Calu3 (cell line): Measurements from ENCODE around the gene ARL6IP1. TPM values are rescaled to one million over a fixed set of nuclear protein-coding genes. Genes with fewer than 3 reads are reported as not detected.
"Not testable (repeated sequence)": the region's sequence is repeated elsewhere in the genome, so short reads cannot be mapped to it uniquely, and the experiment has no call there.

Experiments
- BruUV-seq: library from RNA; stranded (reverse); fragments of 400-500 nt; replicated peaks from 2 replicates; lab custom pipeline; 2021; lab: Mats Ljungman, UMichigan
- CTCF ChIA-PET: fragments of 300-600 bp; sonication (Branson Sonifier 250); formaldehyde crosslinking; loops from one replicate; lab custom pipeline; 2022; ENCODE audit warnings: antibody characterized with exemption; lab: Charles Lee
- DNase-seq: peaks from one replicate; pipeline ENCODE4 v3.0.0; 2022
- H3K27ac Mint-ChIP-seq: one replicate; pipeline ENCODE4 v1.8.0; 2022; ENCODE audit warnings: mixed read lengths; ENCODE audit not compliant: unreplicated experiment
- H3K27me3 Mint-ChIP-seq: one replicate; pipeline ENCODE4 v1.8.0; 2022; ENCODE audit warnings: mixed read lengths; ENCODE audit not compliant: unreplicated experiment
- H3K36me3 Mint-ChIP-seq: one replicate; pipeline ENCODE4 v1.8.0; 2022; ENCODE audit warnings: mild to moderate bottlenecking, moderate library complexity, mixed read lengths; ENCODE audit not compliant: insufficient read depth, unreplicated experiment
- H3K4me1 Mint-ChIP-seq: one replicate; pipeline ENCODE4 v1.8.0; 2022; ENCODE audit warnings: mild to moderate bottlenecking, low read depth, mixed read lengths; ENCODE audit not compliant: unreplicated experiment
- H3K4me3 Mint-ChIP-seq: one replicate; pipeline ENCODE4 v1.8.0; 2022; ENCODE audit warnings: mild to moderate bottlenecking, low read depth, moderate library complexity, mixed read lengths; ENCODE audit not compliant: unreplicated experiment
- H3K9me3 Mint-ChIP-seq: one replicate; pipeline ENCODE4 v1.8.0; 2022; ENCODE audit warnings: low read depth, mixed read lengths; ENCODE audit not compliant: unreplicated experiment
- intact Hi-C: fragments of 100-400 bp; cut with micrococcal nuclease; formaldehyde crosslinking; loops from one replicate; pipeline ENCODE4 v1.10.0; 2022; ENCODE audit not compliant: unreplicated experiment
- total RNA-seq: library from RNA; stranded (reverse); gene quantifications from 2 replicates; pipeline ENCODE4 v1.2.3, GENCODE V29; 2022
- TF ChIP-seq, protein P1 (sequence below): fragments of 200-600 bp; IDR thresholded peaks from one replicate; pipeline ENCODE4 v1.8.0; 2022; ENCODE audit warnings: antibody characterized with exemption; ENCODE audit not compliant: unreplicated experiment

The ARL6IP1 gene
- total RNA-seq, 1 experiment from 2014 or later, result 296 TPM

DNA sequence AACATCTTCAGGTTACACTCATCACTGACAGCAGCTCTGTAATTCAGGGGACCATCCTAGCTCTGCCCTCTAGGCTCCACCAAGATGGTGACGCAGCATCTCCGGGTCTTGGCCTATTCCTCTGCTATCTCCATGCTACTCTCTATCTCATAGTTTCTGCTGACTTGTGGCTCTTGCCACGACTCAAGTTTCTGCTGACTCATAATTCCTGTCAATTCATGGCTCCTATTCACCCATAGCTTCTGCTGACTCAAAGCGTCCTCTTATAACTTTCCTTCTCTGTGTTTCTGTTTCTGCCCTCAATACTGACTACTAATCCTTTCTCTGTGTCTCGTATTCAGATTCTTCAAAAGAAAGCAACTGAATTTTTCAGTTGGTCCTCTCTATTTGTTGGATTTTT is 38.6 kb downstream of the ARL6IP1 start:
- peaks cover 14% of the 10 kb centered on the region for H3K27me3 Mint-ChIP-seq
- intact Hi-C loops, H3K9me3 Mint-ChIP-seq, H3K27ac Mint-ChIP-seq, BruUV-seq, H3K36me3 Mint-ChIP-seq, CTCF ChIA-PET, H3K4me3 Mint-ChIP-seq, DNase-seq, H3K4me1 Mint-ChIP-seq: not testable (repeated sequence)

DNA sequence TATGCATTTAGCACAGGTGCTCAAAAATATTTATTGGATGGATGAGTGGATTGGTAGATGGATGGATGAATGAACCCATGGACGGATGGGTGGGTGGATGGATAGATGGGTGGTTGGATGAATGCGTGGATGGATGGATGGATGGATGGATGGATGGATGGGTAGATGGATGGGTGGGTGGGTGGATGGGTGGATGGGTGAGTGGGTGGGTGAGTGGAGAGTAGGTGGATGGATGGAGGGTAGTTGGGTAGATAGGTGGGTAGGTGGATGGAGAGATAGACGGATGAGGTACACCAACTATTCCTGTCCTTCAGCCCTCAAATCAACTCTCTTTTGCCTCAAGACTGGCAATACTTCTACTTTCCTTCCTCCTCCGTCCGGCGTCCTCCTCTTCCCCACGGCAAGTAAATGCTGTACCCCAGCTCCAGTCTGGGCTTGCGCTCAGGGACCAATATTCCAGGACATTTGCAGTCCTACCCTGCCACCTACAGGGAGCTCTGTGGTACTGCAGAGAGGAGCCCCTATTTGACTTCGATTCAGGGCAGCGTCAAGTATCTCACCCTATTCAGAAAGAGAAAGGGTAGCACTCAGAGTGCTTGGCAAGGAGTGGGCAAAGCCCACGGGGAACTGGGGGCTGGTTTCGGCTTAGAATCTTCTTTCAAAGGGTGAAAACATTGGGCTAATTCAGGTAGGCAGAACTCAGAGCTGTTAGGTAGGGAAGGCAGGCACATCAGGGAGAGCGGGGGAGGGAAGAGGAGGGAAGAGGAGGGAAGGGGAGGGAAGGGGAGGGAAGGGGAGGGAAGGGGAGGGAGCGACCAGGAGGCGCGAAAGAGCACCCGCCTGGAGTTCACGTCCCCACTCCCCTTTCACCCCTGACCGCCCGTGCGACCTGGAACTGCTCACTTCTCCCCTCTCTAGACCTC is 41.5 kb downstream of the ARL6IP1 start:
- intact Hi-C loops, H3K27ac Mint-ChIP-seq, CTCF ChIA-PET, H3K4me3 Mint-ChIP-seq, H3K9me3 Mint-ChIP-seq, H3K4me1 Mint-ChIP-seq, BruUV-seq, H3K36me3 Mint-ChIP-seq: not testable (repeated sequence)
- peaks cover 14% of the 10 kb centered on the region for H3K27me3 Mint-ChIP-seq
- DNase-seq, result peak; percentile 57
- TF ChIP-seq, protein P1, sequence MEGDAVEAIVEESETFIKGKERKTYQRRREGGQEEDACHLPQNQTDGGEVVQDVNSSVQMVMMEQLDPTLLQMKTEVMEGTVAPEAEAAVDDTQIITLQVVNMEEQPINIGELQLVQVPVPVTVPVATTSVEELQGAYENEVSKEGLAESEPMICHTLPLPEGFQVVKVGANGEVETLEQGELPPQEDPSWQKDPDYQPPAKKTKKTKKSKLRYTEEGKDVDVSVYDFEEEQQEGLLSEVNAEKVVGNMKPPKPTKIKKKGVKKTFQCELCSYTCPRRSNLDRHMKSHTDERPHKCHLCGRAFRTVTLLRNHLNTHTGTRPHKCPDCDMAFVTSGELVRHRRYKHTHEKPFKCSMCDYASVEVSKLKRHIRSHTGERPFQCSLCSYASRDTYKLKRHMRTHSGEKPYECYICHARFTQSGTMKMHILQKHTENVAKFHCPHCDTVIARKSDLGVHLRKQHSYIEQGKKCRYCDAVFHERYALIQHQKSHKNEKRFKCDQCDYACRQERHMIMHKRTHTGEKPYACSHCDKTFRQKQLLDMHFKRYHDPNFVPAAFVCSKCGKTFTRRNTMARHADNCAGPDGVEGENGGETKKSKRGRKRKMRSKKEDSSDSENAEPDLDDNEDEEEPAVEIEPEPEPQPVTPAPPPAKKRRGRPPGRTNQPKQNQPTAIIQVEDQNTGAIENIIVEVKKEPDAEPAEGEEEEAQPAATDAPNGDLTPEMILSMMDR, result peak; percentile 72

DNA sequence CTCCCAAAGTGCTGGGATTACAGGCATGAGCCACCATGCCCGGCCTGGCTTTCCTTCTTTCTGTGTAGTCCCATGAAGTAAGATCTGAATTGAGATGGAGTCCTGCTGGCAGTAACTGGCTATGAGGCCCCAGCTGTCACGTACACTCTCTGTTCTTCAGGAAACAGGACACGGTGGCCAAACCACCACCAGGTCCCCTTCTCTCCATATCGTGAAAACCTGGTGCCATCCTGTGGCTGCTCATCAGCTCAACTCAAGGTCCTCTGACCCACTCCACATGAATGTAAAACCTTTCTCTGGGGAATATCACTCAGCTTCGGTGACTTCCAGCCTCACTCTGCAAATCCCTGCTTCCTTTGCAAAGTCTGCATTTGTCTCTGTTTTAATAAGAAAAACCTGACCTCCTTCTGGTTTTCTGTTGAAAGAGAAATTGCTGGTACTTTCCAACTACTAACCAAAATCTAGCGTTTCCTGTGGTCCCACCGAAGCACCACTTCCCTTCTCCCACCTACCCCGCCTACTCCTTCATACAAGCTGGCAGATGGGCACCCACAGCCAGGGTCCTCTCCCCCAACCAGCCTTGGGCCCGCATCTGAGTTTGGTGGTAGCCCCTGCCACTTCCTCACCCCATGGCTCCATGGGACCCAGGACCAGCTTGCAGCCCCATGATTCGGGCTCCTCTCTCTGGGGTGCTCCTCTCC is 43.2 kb downstream of the ARL6IP1 start:
- H3K27me3 Mint-ChIP-seq, result peaks cover 14% of the 10 kb centered on the region
- H3K4me3 Mint-ChIP-seq, H3K9me3 Mint-ChIP-seq, intact Hi-C loops, H3K27ac Mint-ChIP-seq, DNase-seq, CTCF ChIA-PET, BruUV-seq, H3K36me3 Mint-ChIP-seq, H3K4me1 Mint-ChIP-seq: not testable (repeated sequence)

DNA sequence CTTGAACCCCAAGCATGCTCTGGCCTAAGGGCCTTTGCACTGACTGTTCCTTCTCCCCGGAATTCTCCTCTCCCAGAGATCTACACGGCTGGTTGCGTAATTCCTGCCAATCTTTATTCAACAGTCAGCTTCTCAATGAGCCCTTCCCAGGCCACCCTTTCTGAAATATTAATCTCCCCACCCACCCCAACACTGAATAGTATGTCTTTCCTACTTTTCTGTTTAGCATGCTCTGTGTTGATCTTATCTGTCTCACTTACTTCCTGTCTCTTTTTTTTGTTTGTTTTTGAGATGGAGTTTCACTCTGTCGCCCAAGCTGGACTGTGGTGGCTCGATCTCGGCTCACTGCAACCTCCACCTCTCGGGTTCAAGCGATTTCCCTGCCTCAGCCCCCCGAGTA is 44.7 kb downstream of the ARL6IP1 start:
- DNase-seq, H3K27ac Mint-ChIP-seq, H3K4me3 Mint-ChIP-seq, BruUV-seq, H3K4me1 Mint-ChIP-seq, H3K9me3 Mint-ChIP-seq, intact Hi-C loops, H3K36me3 Mint-ChIP-seq, CTCF ChIA-PET: not testable (repeated sequence)
- H3K27me3 Mint-ChIP-seq, result peaks cover 14% of the 10 kb centered on the region

DNA sequence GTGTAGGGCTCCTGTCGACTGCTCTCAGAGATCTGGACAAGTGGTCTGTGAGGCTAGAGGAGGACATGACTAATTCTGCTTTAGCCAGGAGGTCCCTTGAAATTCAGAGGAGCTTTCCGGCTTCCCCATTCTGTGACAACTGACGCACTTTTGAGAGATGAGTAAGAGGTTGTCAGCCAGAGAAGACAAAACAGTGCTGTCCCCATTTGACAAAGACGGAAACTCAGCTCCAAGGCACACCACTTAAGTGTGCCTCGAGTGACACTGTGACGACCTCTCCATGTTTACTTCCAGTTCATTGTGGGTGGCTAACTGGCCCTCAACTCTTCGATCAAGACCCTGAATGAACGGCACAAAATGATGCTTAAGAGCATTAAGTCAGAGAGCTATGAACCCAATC is 58.5 kb downstream of the ARL6IP1 start:
- H3K9me3 Mint-ChIP-seq, H3K36me3 Mint-ChIP-seq, BruUV-seq, H3K27me3 Mint-ChIP-seq, CTCF ChIA-PET, H3K4me1 Mint-ChIP-seq, H3K4me3 Mint-ChIP-seq, DNase-seq, intact Hi-C loops, H3K27ac Mint-ChIP-seq: not testable (repeated sequence)

Other genes starting within 250 kb of the ARL6IP1 start
- gene NOMO2, start 239.5 kb downstream of the ARL6IP1 start, total RNA-seq, result 234 and 236 TPM in 2 replicates
- gene RPS15A, start 11.2 kb downstream of the ARL6IP1 start, total RNA-seq, result 1,182 and 1,352 TPM in 2 replicates
- gene SMG1, start 124.9 kb upstream of the ARL6IP1 start, total RNA-seq, result 129 and 142 TPM in 2 replicates
- 10.1 and 10.8 TPM in 2 replicates for gene TMC7, start 182.4 kb upstream of the ARL6IP1 start, total RNA-seq